ENCODE data around the gene ASPHD1.

ASPHD1 gene

GRCh38 chr16:29943846-29944799 is 43.8 kb downstream of the ASPHD1 start:
- FAIRE-seq, result peak; percentile 79

GRCh38 chr16:29947897-29948296 is 47.6 kb downstream of the ASPHD1 start:
- no peak for FAIRE-seq

- no peak for FAIRE-seq
Measured at GRCh38 chr16:29950806-29951461, 50.6 kb downstream of the ASPHD1 start.

GRCh38 chr16:29951625-29952365 is 51.5 kb downstream of the ASPHD1 start:
- no peak for FAIRE-seq

All from endometrium (tissue), 2 donors.